ENCODE results near the gene PELI1. TPM values are rescaled to one million over a fixed set of nuclear protein-coding genes. Genes with fewer than 3 reads are reported as not detected.

Gene PELI1
- total and polyA plus RNA-seq, 7 donors = 4.4 to 7.6 (median 6.9) TPM

- Histone ChIP-seq H3K36me3 (ENCODE audit: insufficient read depth in 1 of 2, low read depth in 1 of 2) (no peaks in the 10 kb centered on the region), H3K27me3 (ENCODE audit: insufficient read depth in 3 of 3, low read length in 2 of 3) (no peaks in the 10 kb centered on the region), H3K4me1 (peaks cover 17% of the 10 kb centered on the region), H3K4me3 (no peak overlapping the region), H3K9me3 (no peaks in the 10 kb centered on the region), H3K27ac (no peak overlapping the region)
- TF ChIP-seq, protein P1, sequence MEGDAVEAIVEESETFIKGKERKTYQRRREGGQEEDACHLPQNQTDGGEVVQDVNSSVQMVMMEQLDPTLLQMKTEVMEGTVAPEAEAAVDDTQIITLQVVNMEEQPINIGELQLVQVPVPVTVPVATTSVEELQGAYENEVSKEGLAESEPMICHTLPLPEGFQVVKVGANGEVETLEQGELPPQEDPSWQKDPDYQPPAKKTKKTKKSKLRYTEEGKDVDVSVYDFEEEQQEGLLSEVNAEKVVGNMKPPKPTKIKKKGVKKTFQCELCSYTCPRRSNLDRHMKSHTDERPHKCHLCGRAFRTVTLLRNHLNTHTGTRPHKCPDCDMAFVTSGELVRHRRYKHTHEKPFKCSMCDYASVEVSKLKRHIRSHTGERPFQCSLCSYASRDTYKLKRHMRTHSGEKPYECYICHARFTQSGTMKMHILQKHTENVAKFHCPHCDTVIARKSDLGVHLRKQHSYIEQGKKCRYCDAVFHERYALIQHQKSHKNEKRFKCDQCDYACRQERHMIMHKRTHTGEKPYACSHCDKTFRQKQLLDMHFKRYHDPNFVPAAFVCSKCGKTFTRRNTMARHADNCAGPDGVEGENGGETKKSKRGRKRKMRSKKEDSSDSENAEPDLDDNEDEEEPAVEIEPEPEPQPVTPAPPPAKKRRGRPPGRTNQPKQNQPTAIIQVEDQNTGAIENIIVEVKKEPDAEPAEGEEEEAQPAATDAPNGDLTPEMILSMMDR (IDR thresholded peaks at IDR 0.05) = no peak
- ATAC-seq = no peak
- intact Hi-C loops (cut with DNase I) = no loop called here
- 89 to 94% (median 94%) methylated on average over 2 of the region's 2 CpGs for WGBS, 3 donors
- DNase-seq = no peak
Observed at GRCh38 chr2:64120008-64120407, 24.2 kb downstream of the PELI1 start.

DNA sequence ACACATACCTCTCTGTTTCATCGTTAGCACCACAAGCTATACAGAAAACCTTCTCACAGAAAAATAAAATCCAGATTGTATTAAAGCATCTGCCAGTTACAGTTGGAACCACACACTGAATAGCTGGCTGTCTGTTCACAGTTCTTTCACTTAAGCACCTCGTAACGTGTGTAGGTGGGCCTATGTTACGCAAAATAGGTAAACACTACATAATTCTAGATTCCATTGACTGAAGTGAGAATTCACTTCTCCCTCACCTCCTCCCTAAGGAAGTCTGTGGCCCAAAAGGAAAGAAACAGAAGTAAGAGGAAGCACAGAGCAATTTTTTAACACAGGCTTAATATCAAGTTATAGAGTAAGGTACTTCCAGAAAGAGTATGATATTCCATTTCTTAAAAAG lies 24.9 kb downstream of the PELI1 start:
- no peaks in the 10 kb centered on the region for H3K36me3 ChIP-seq (ENCODE audit: insufficient read depth in 1 of 2, low read depth in 1 of 2)
- no peak for DNase-seq
- H3K27me3 ChIP-seq (ENCODE audit: insufficient read depth in 3 of 3, low read length in 2 of 3) = no peaks in the 10 kb centered on the region
- peaks cover 17% of the 10 kb centered on the region for H3K4me1 ChIP-seq
- H3K4me3 ChIP-seq = no peak overlapping the region
- intact Hi-C loops (cut with DNase I) = no loop called here
- ATAC-seq = no peak
- WGBS, 3 donors = 76 to 83% (median 76%) methylated on average over 4 of the region's 4 CpGs
- TF ChIP-seq, protein P1 (IDR thresholded peaks at IDR 0.05) = no peak
- H3K9me3 ChIP-seq = no peaks in the 10 kb centered on the region
- H3K27ac ChIP-seq = no peak overlapping the region

- Histone ChIP-seq H3K4me3 (no peak overlapping the region), H3K9me3 (no peaks in the 10 kb centered on the region), H3K36me3 (ENCODE audit: insufficient read depth in 1 of 2, low read depth in 1 of 2) (no peaks in the 10 kb centered on the region), H3K27me3 (ENCODE audit: insufficient read depth in 3 of 3, low read length in 2 of 3) (no peaks in the 10 kb centered on the region), H3K27ac (no peak overlapping the region), H3K4me1 (peaks cover 17% of the 10 kb centered on the region)
- DNase-seq (no peak), ATAC-seq (no peak)
- TF ChIP-seq, protein P1 (IDR thresholded peaks at IDR 0.05) = no peak
- 61 to 78% (median 75%) methylated on average over 2 of the region's 2 CpGs for WGBS, 3 donors
- intact Hi-C loops (cut with DNase I) = no loop called here
Observed at GRCh38 chr2:64115808-64116598, 28.2 kb downstream of the PELI1 start.

DNA sequence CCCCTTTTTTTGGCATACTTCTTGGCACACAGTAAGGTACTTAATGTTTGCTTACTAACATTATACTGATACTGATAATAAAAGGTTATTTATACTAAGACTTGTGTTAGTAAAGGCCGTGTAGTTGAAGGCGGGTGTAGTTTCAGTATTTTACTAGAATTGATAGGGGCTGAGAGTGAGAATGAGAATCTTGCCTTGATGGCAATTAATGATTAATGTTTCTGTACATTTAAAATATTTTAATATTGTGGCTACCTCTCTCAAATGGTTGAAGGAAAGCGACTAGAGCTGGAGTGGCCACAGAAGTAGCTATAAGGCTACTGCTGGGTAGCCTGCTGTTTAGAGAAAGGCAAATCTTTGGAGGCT lies 29.3 kb downstream of the PELI1 start:
- ATAC-seq (no peak), DNase-seq (no peak)
- H3K9me3 ChIP-seq = no peaks in the 10 kb centered on the region
- WGBS, 3 donors = 83 to 95% (median 84%) methylated on average over 3 of the region's 3 CpGs
- H3K36me3 ChIP-seq (ENCODE audit: insufficient read depth in 1 of 2, low read depth in 1 of 2) = no peaks in the 10 kb centered on the region
- no peak overlapping the region for H3K27ac ChIP-seq
- intact Hi-C loops (cut with DNase I) = no loop called here
- peaks cover 14% of the 10 kb centered on the region for H3K4me1 ChIP-seq
- TF ChIP-seq, protein P1 (IDR thresholded peaks at IDR 0.05) = no peak
- H3K4me3 ChIP-seq = no peak overlapping the region
- H3K27me3 ChIP-seq (ENCODE audit: insufficient read depth in 3 of 3, low read length in 2 of 3) = no peaks in the 10 kb centered on the region

All from psoas muscle (tissue), 8 donors.